ENCODE measurements around the gene WDR18. TPM values are rescaled to one million over a fixed set of nuclear protein-coding genes. Genes with fewer than 3 reads are reported as not detected.

The WDR18 gene
- total RNA-seq, 1 experiment from 2014 or later = 124 TPM

- intact Hi-C loops (cut with micrococcal nuclease) = no loop called here
- BruUV-seq (replicated peaks) = no TSS peak
- Histone ChIP-seq H3K9me3 (ENCODE audit: control insufficient read depth in 1 of 2, insufficient read depth in 1 of 2, low read depth in 1 of 2, low read length in 2 of 2) (no peaks in the 10 kb centered on the region), H2AFZ (ENCODE audit: low read depth, low read length, poor library complexity, severe bottlenecking) (no peak overlapping the region), H3K9me2 (ENCODE audit: insufficient read depth) (no peaks in the 10 kb centered on the region), H3K27me3 (ENCODE audit: insufficient read depth, low read length) (no peaks in the 10 kb centered on the region), H3K79me2 (ENCODE audit: insufficient read depth, low read length) (no peaks in the 10 kb centered on the region), H3K27ac (ENCODE audit: low read depth, low read length) (no peak overlapping the region), H3K4me3 (replicated peaks in 1 of 2; ENCODE audit: low read depth in 1 of 2, low read length in 2 of 2) (no peak overlapping the region), H3K36me3 (ENCODE audit: control insufficient read depth in 1 of 2, insufficient read depth in 2 of 2, low read length in 2 of 2) (peaks cover 3 to 6% of the 10 kb centered on the region in 2 experiments; a peak in 2 of 4 replicates), H3K9ac (ENCODE audit: low read length) (no peak overlapping the region), H4K20me1 (ENCODE audit: insufficient read depth) (no peaks in the 10 kb centered on the region), H3K4me2 (ENCODE audit: low read length) (no peak overlapping the region), H3K4me1 (ENCODE audit: control insufficient read depth in 1 of 2, insufficient read depth in 2 of 2, low read length in 2 of 2) (peaks cover 8 to 13% of the 10 kb centered on the region in 2 experiments; a peak in 3 of 4 replicates)
- POLR2A ChIA-PET = no interaction called here
- CTCF ChIA-PET = no interaction called here
- ATAC-seq (no peak), DNase-seq (ENCODE audit: low read depth, low spot score) (no peak)
- no peak for TF ChIP-seq ZNF274 (IDR thresholded peaks at IDR 0.05; ENCODE audit: low read depth, low read length)
- TF ChIP-seq, protein P1, sequence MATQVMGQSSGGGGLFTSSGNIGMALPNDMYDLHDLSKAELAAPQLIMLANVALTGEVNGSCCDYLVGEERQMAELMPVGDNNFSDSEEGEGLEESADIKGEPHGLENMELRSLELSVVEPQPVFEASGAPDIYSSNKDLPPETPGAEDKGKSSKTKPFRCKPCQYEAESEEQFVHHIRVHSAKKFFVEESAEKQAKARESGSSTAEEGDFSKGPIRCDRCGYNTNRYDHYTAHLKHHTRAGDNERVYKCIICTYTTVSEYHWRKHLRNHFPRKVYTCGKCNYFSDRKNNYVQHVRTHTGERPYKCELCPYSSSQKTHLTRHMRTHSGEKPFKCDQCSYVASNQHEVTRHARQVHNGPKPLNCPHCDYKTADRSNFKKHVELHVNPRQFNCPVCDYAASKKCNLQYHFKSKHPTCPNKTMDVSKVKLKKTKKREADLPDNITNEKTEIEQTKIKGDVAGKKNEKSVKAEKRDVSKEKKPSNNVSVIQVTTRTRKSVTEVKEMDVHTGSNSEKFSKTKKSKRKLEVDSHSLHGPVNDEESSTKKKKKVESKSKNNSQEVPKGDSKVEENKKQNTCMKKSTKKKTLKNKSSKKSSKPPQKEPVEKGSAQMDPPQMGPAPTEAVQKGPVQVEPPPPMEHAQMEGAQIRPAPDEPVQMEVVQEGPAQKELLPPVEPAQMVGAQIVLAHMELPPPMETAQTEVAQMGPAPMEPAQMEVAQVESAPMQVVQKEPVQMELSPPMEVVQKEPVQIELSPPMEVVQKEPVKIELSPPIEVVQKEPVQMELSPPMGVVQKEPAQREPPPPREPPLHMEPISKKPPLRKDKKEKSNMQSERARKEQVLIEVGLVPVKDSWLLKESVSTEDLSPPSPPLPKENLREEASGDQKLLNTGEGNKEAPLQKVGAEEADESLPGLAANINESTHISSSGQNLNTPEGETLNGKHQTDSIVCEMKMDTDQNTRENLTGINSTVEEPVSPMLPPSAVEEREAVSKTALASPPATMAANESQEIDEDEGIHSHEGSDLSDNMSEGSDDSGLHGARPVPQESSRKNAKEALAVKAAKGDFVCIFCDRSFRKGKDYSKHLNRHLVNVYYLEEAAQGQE (IDR thresholded peaks at IDR 0.05; ENCODE audit: low read depth) = no peak
- TF ChIP-seq SP1 (IDR thresholded peaks at IDR 0.05; ENCODE audit: low read depth) = no peak
- TF ChIP-seq SRF (IDR thresholded peaks at IDR 0.05; ENCODE audit: low read depth) = no peak
- TF ChIP-seq, protein P2, sequence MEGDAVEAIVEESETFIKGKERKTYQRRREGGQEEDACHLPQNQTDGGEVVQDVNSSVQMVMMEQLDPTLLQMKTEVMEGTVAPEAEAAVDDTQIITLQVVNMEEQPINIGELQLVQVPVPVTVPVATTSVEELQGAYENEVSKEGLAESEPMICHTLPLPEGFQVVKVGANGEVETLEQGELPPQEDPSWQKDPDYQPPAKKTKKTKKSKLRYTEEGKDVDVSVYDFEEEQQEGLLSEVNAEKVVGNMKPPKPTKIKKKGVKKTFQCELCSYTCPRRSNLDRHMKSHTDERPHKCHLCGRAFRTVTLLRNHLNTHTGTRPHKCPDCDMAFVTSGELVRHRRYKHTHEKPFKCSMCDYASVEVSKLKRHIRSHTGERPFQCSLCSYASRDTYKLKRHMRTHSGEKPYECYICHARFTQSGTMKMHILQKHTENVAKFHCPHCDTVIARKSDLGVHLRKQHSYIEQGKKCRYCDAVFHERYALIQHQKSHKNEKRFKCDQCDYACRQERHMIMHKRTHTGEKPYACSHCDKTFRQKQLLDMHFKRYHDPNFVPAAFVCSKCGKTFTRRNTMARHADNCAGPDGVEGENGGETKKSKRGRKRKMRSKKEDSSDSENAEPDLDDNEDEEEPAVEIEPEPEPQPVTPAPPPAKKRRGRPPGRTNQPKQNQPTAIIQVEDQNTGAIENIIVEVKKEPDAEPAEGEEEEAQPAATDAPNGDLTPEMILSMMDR (IDR thresholded peaks at IDR 0.05 in 2 of 3, conservative IDR thresholded peaks at IDR 0.05 in 1 of 3; ENCODE audit: borderline replicate concordance in 1 of 3, insufficient read depth in 1 of 3, low read depth in 2 of 3, low read length in 2 of 3) = no peak
- TF ChIP-seq MAX (IDR thresholded peaks at IDR 0.05) = no peak
- TF ChIP-seq CBX3 (IDR thresholded peaks at IDR 0.05; ENCODE audit: low read depth) = no peak
- no peak for TF ChIP-seq EGR1 (IDR thresholded peaks at IDR 0.05; ENCODE audit: low read depth)
- TF ChIP-seq EZH2 (IDR thresholded peaks at IDR 0.05) = no peak
- RAD21 ChIA-PET (ENCODE audit: low non-redundant PET in 1 of 2, low total read pairs in 2 of 2, uncharacterized antibody in 2 of 2, unreplicated experiment in 2 of 2) = no interaction called here
Observed at GRCh38 chr19:977058-977464, 7.1 kb upstream of the WDR18 start.

All from HCT116 (cell line).